OCI-LY7 (cell line): ENCODE data around the gene HELZ.

Experiments used
- CTCF ChIP-seq: fragments of 200-600 bp; sonication (generic); conservative IDR thresholded peaks from 2 replicates; pipeline ENCODE4 v1.5.1; 2014; ENCODE audit warnings: mild to moderate bottlenecking, antibody characterized with exemption, low read length, moderate library complexity, mixed read lengths
- EZH2phosphoT487 ChIP-seq: fragments of 200-600 bp; sonication (generic); IDR thresholded peaks from 2 replicates; pipeline ENCODE4 v1.6.1; 2018; ENCODE audit warnings: low read depth, borderline replicate concordance, mild to moderate bottlenecking, mixed run types, antibody characterized with exemption, low read length, moderate library complexity, mixed read lengths

- TF ChIP-seq CTCF = no peak
- TF ChIP-seq EZH2phosphoT487 = no peak
Measured at GRCh38 chr17:67079491-67079890, 165.5 kb downstream of the HELZ start.
